ENCODE measurements around the gene FAM13B. TPM values are rescaled to one million over a fixed set of nuclear protein-coding genes. Genes with fewer than 3 reads are reported as not detected.

The FAM13B gene
- total and polyA plus RNA-seq, 2 of the 8 experiments (the other 6 are each of a cell fraction or from before 2014, with no cell fraction given): 6.4 to 17.0 TPM

DNA sequence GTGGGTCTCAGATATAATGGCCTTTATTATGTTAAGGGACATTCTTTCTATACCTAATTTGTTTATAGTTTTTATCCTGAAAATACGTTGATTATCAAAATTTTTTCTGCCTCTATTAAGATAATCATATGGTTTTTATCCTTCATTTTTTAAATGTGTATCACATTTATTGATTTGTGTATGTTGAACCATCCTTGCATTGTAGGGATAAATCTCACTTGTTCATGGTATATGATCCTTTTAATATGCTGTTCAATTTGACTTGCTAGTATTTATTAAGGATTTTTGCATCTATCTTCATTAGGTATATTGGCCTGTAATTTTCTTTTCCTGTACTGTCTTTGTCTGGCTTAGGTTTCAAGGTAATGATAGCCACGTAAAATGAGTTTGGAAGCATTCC lies 118.1 kb downstream of the FAM13B start (continued):
- no peak for TF ChIP-seq SP2 (IDR thresholded peaks at IDR 0.05; ENCODE audit: low read length)
- no peak for TF ChIP-seq EZH2 (IDR thresholded peaks at IDR 0.05; ENCODE audit: low read depth, low read length, severe bottlenecking)
- no peak for TF ChIP-seq NRF1 (IDR thresholded peaks at IDR 0.05; ENCODE audit: low read depth, low read length)
- no peak for TF ChIP-seq SIX5 (IDR thresholded peaks at IDR 0.05; ENCODE audit: low read depth, low read length)

Measured in H1 (cell line).